ENCODE data around the gene CPB2.

CPB2 gene, protein sequence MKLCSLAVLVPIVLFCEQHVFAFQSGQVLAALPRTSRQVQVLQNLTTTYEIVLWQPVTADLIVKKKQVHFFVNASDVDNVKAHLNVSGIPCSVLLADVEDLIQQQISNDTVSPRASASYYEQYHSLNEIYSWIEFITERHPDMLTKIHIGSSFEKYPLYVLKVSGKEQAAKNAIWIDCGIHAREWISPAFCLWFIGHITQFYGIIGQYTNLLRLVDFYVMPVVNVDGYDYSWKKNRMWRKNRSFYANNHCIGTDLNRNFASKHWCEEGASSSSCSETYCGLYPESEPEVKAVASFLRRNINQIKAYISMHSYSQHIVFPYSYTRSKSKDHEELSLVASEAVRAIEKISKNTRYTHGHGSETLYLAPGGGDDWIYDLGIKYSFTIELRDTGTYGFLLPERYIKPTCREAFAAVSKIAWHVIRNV

DNA sequence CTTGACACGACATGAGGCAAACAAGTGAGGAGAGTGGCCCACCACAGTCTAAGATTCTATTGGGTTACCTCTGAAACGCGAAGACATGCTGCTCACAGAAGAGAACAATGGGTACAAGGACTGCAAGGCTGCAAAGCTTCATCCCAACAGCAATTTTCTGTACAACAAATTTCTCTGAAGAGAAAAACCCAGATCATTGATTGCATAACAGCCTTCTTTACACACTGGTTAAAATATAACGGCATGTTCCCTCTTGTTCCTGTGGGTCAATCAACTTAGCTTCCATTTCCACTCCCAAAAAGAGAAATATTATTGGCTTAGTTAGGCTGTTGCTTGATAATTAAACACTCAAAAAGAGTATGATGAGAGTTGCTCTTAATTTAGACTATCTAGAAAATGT, at the start of gene CPB2:
CPB2 (minus strand) TSS at position 166 of the 400 bp plus-strand sequence; CDS start at position 142, 24 bp downstream.
- DNase-seq = no peak

DNA sequence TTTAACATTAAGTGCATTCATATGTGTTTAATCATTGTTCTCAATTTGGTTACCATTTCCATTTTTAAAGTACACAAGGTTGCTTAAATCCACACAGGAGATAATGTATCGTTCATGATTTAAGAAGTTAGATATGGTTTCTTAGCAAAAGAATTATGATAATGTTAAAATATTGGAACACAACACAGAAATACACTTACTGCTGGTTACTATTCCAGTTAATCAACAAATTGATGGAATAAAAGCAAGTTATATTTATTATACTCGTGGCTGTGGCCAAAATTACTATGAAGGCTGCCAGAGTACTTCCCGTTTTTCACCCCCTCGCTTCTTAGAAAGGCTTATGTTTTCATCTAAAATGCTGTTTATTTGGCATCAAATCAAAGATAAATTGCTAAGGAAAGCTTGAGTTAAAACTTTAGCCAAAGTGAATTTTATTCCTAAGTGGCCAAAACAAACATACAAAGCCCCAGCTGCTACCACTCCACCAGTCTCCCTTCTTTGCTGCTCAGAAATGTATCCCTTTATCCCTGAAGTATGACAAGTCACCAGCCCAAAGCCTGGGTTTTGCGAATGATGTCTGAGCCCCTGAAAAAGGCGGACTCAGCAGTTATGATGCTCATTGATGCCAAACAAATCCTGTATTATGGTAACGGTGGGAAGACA, 49.4 kb upstream of the CPB2 start:
- no peak for DNase-seq

DNA sequence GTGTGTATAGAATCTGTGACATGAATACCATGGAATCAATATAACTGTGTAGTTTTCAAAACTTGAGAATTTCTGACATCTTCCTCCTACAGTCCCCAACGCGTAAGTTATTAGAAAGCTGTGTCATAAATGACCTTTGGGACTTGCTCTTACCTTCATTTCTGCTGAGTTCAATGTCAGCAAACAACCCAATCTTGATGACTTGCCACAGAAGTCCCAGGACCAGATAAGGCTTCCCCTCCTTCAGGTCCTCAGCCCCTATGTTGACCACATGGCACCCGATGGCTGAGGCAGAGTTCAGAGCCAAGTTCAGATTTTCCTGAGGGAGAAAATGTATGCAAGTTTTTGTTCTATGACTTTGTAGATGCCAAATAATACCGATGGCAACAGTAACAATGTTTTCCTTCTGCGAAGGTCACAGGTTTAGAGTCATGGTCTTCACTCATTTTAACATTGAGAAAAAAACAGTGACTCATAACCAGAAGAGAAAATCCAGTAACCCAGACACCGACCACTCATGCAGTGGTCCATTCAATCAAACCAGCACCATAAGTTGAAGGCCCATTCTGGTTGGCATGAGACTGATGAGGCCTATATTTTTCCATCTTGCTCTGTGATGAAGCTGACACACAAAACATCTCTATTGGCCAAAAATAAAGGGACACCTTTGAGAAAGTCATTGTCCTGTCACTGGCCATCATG, 47.9 kb upstream of the CPB2 start:
- no peak for DNase-seq

DNA sequence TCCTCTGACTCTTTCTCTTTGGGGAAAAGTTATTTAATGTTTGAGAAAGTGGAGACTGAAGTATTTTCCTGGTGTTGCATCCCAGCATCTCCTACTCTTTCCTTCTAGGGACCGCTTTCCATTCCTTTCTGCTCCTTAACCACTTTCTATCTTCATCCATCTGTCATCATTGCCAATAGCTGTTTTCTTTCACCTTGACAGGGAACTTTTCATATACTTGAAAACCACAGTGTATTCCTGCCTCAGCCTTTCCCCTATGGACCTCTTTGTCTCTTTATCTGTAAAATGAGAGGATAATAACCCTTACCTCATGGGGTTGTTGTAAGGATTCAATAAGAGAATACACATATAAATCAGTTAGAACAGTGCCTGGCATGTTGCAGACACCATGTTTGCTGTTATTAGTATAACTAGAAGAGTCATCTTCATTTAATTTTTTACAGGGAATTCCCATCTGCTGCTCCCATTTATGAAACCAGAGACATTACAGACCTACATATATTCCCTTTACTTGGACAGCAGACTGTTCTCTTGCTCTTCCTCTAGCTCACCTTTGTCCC, 45.4 kb upstream of the CPB2 start:
- DNase-seq = no peak

DNA sequence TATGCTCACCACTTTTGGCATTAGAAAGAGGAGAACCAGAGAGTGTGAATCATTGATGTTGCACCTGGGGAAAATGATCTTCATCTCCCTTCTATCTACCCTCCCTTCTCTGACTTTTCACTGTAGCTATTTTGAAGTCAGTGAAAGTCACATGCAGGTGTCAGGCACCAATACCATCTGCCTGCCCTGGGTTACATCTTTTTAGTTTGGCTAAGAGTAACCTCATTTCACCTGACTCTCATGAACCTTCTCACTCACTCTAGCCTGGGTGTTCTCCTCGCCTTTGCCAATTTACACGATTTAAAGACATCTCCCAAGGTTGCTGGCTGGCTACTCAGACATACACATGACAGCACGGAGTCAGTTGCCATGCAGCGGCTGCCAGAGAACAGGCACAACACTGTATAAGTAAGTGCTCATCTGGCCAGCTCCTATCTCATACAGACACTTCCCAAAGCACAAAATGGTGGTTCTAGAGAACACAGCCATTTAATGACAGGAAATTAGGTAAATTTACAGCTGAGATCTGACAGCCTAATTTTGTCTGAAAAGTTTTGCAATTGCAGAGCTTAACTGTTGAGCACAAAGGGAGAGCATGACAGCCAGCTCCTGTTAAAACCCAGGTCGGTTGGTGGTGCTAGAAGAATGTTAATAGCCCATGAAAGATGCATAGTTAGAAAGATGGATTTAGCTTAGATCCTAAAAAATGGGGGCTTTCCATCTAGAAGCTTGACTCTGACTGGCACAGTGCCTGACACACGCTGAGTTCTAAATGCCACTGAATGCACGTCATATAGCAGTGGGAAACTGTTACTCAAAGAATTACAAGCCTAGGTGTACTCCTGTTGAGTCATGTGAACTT, 44.7 kb upstream of the CPB2 start:
- DNase-seq = no peak

DNA sequence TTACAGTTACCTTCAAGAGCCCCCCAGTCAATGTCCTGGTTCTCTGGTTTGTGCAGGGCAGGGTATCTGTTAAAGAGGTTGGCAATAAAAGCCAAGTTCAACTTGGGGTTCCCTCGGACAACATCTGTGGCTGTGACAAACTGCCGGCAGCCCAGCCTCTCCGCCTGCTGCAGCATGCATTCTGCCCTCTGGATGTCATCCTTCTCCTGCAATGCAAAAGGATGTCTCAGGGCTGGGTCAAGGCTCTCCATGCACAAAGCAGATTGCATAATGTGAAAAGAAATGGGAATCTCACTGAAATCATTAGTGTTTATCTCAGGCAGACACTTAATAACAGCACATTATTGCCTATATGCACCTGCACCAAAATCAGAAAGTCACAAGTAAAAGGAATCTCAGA, 42.1 kb upstream of the CPB2 start:
- no peak for DNase-seq

DNA sequence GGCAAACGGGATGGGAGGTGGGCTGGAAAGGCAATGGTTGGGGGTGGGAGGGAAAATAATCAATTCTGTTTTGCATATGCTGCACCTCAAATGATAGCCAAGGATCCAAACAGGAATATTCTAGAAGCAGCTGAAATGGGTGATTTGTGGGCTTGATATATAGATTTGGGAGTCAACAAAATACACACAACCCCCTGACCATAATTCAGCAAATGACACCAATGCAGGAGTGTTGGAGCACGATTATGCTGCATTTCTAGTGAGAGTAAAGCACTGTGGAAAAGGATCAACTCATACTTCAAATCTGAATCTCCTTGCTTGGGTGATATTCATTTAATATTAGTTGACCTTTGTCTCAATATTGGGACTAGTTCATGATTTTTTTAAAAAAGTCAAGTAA, 41.1 kb upstream of the CPB2 start:
- no peak for DNase-seq

DNA sequence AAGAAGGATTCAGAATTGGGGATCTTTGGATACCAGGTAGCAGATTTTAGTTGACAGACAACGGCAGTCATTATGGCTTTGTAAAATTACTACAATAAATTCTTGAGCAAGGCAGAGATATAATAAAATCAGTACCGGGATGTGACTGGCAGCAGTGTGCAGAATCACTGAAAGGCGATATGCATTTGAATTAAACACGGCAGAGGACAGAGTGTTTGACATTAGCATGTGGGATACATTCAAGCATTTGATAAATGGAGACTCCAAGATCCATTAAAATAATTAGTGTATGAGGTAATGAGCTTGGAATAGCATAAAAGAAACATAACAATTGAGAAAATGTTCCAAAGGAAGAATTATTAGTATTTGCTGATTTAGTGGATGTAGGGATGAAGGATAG, 40.3 kb upstream of the CPB2 start:
- DNase-seq = no peak

DNA sequence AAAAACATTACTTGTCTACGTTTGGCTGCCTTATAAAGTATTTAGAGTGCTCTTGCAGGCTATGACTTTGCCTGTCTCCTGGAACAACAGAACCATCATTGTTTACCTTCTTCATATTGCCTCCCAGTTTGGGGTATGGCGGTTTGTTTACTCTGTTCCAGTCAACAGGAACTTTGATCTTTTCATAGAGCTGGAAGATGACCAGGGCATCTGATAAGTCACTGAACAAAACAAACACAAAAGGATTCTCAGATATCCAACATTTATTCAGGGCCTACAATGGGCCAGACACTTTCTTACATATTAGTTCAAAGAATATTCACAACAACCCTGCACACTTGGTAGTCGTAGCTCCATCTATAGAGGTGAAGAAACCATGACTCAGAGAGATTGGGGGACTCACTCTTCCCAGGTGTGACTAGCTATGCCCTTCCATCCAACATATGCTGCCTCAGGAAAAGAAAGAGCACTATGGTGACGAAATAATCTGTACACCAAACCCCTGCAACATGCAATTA, 38.4 kb upstream of the CPB2 start:
- no peak for DNase-seq

DNA sequence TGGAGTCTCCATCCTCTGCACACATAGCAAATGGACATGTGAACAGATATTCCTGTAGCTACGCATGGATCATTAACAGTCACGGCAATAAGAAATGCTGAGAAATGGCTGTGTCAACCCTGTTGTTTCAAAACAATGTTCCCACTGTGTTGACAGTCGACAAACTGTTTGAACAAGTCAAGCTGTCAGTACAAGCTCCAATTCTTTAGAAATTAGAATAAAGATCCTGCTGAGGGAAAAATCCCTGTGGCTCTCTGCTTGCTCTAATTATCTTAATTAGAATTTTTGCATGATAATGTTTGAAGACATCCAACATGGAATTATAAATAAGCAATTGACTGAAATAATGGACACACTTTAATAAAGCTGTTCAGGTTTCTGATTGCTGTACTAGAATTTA, 37.9 kb upstream of the CPB2 start:
- no peak for DNase-seq

DNA sequence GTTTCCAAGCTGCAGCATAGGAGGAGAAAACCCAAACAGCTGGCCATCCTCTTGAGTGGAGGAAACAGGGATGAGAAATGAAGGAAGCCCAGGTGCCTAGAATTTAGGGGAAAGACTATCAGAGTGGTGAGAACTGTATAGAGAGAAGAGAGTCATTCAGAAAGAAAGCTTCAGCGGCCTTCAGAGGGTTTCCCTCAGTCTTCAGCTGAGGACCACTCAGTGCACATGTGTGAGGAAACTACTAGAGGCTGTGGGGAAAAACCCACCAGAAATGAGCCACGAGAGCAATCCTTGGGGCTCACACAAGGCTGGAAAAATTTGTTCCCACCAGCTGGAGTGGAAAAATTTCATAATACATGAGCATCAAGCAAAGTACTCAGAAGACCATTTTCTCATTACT, 35.2 kb upstream of the CPB2 start:
- DNase-seq = no peak

DNA sequence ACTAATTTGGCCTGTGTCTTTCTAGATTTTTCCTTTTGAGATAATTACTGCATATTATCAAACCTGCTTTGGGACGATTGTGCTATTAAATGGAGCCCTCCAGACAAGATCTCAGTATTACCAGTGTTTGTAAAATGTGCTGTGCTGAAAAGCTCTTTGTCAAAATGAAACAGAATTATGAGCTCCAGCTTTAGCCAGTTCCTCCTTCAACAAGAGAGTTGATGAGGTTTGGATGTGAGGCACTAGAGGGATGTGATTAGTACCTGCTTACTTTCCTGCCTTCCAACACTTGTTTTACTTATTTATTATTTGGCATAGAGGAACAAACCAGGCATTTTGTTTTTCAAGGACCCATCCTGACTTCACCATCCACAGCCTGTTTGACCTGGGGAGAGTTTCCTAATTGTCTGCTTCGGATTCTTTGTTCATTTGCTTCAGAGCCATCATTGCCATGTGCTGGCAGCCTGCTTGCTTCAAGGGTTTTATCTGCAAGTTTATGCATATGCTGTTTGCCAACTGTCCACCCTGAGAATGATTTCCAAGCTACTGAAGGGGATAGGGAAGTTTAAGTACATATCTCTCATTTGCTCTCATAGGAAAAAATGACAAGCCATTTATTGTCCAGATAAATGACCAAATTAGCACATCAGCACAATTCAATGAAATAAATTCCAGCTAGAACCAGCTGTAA, 32.9 kb upstream of the CPB2 start:
- no peak for DNase-seq

DNA sequence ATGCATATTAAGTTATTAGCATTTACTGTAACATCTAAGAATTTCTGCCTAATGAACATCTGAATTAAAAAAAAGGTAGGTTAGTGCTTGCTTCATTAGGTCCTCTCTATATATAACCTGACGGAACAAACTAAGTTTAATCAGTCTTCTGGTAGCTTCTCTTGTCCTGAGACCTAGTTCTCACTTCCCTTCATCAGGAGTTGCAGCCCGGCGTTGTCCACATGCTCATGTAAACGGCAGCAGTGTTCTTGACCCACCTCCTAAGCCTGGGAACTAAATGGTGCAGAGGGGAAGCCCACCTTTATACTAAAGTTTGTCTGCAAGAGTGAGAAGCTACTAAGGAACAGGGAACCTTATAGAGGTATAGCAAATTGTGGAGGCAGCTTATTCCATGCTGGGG, 31.9 kb upstream of the CPB2 start:
- no peak for DNase-seq

DNA sequence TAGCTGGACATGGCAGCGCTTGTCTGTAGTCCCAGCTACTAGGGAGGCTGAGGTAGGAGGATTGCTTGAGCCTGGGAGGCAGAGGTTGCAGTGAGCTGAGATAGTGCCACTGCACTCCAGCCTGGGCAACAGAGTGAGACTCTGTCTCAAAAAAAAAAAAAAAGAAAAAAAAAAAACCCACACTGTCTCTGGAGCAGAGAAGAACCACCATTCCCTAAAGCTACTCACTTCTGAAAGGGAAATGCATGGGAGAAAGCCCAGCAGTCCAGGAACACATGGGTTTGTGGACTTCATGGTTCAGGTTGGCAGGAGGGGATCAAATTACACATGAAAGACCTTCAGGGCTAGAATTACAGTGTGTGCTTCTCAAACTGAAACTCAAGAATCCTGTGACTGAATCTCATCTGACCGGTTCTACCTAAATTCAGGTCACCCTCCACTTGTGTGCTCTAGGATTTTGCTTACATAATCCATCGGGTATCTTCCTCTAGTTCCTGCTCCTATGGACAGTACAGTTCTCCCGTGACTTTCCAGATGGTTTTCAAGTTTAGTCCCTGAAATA, 30.2 kb upstream of the CPB2 start:
- no peak for DNase-seq

DNA sequence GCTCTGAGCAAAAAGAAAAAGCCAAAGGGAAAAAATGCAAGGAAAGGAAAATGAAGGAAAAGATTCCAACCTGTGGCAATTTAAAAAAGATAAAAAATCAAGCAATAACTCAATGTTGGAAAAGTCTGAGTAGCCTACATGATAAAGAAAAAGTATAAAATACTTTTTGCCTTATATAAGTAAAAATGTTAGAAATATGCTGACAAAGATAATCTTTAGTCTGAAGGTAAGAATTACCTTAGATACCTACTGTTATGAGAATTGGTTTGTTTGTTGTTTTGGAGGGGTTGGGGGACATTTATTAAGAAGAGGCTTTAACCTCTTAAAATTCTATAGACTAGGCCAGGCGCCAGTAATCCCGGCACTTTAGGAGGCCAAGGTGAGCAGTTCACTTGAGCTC, 29.7 kb upstream of the CPB2 start:
- no peak for DNase-seq

DNA sequence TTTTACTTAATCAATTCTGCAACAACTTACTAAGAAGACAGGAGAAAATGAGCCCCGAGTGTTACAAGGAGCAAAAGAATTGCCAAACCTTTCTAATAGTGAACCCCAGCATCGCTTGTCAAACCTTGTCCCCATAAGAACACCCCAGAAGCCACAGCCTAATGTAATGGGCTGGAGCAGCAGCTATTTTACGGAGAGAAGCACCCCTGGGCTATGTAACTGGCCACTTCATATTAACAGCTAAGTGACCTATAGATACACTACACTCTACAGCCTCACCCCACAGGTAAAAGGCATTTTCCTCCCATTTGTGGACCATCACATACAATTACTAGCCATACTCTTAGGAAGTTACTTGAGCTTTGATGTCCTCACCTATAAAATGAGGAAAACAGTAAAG, 27.3 kb upstream of the CPB2 start:
- no peak for DNase-seq

DNA sequence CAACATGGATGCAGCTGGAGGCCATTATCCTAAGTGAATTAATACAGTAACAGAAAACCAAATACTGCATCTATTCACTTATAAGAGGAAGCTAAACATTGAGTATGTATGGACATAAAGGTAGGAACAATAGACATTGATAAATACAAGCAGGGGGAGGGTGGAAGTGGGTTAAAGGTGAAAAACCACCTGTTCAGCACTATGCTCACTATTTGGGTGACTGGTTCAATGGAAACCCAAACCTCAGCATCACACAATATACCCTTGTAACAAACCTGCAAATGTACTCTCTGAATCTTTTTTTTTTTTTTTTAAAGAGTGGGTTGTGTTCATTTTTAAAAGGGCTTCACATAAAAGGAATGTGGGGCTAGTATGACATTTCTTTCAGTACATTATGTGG, 26.9 kb upstream of the CPB2 start:
- no peak for DNase-seq

DNA sequence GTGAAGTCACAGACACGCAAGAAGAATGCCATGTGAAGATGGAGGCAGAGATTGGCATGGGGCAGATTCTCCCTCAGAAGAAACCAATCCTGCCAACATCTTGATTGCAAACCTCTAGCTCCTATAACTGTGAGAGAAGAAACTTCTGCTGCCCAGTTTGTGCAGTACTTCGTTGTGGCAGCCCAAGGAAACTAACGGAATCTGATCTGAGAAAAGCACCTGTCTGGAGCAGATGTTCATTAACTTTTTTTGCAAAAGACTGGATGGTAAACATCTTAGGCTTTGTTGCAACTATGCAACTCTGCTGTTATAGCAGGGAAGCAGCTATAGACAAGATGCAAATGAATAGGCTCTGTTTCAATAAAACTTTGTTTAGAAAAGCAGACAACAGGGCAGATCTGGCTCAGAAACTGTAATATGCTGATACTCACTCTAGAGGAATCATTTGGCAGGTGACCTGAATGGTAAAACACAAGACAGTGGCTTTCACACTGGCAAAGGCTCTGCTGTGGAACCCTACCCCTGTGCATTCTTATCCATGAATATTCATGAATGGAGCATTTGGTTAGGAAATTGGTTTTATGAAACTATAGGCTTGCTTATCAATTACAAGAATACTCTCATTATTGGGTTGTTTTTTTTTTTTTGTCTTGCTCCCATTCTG, 25.3 kb upstream of the CPB2 start:
- no peak for DNase-seq

DNA sequence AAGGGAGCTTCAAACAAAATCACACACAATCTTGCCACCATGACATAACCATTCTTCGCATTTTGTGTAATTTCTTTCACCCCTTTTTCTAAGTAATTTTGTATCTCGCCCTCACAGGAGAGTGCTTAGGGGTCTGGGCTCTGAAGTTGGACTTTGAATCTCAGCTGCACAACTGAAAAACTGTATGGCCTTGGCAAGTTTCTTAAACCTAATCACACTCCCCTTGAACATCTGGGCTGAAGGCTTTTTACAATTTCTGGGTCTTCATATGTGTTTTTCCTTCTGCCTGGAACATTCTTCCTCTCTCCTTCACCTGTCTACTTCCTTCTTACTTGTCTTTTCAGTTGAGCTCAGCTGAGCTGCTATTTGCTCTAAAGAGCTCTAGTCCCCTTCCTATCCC, 24.3 kb upstream of the CPB2 start:
- DNase-seq = no peak

DNA sequence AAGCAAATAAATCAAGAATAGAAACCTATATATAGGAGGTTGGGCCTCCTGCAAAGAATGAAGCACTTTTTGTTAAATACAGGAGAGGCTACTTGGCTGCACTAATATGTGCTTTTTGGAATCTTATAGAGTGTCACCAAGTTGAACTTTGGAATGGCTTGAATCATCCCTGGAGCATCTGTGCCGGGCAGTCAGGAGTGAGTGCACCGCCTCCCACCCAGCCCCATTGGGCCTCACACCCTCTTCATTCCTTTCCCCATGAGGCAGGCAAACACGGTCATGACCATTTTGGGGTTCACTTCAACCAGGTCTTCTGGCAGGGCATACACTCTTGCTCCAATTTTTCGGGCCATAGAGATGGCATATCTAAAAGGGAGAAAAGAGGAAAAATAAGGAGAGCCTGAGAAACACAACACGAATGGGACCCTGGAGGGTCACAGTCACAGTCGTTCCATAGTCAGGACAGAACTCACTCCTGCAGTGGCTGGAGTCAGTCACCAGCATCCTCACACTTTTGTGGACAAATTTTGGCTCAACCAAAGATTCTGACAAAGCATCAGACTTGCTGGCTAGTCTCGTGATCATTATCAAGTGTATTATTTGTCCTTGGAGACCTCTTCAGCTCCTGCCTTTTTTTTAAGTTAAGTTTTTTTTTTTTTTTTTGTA, 22.7 kb upstream of the CPB2 start:
- no peak for DNase-seq
